ENCODE measurements around the gene CELF3. TPM values are rescaled to one million over a fixed set of nuclear protein-coding genes. Genes with fewer than 3 reads are reported as not detected.

The CELF3 gene
- total and polyA plus RNA-seq, 9 of the 15 experiments (the other 6 are each of a cell fraction or from before 2014, with no cell fraction given), result not detected

- TF ChIP-seq TAF15 (IDR thresholded peaks at IDR 0.05; ENCODE audit: low read depth, low read length) (no peak), ZFP36 (IDR thresholded peaks at IDR 0.05; ENCODE audit: low read depth, low read length, partially characterized antibody) (no peak), ZBTB2 (IDR thresholded peaks at IDR 0.05) (0 out of 2 replicates have a peak, but pooled peaks have one; percentile 43), ADNP (tag; IDR thresholded peaks at IDR 0.05) (no peak), TCF7 (IDR thresholded peaks at IDR 0.05; ENCODE audit: borderline replicate concordance) (no peak), TAF1 (IDR thresholded peaks at IDR 0.05; ENCODE audit: control insufficient read depth, extremely low read depth, insufficient read depth, low read length, severe bottlenecking) (peak; percentile 95), ZNF282 (CRISPR knock-in tag; IDR thresholded peaks at IDR 0.05) (no peak), ZNF764 (CRISPR knock-in tag; IDR thresholded peaks at IDR 0.05; ENCODE audit: low read depth) (no peak), DNMT1 (IDR thresholded peaks at IDR 0.05) (no peak), MEIS2 (IDR thresholded peaks at IDR 0.05; ENCODE audit: partially characterized antibody) (no peak), PTTG1 (tag; IDR thresholded peaks at IDR 0.05; ENCODE audit: low read depth) (no peak), TFAP4 (CRISPR knock-in tag; IDR thresholded peaks at IDR 0.05; ENCODE audit: borderline replicate concordance) (peak; percentile 88), CBX8 (IDR thresholded peaks at IDR 0.05; ENCODE audit: borderline replicate concordance, extremely low read depth, low read depth, low read length, poor library complexity, severe bottlenecking) (no peak), ARID4B (CRISPR knock-in tag; IDR thresholded peaks at IDR 0.05) (peak; percentile 50; the same call in 1 of the 2 replicates), SMAD4 (CRISPR knock-in tag; conservative IDR thresholded peaks at IDR 0.05) (peak; percentile 84), XRCC3 (IDR thresholded peaks at IDR 0.05) (no peak), GATAD2B (IDR thresholded peaks at IDR 0.05; ENCODE audit: borderline replicate concordance) (no peak; the same call in 1 of the 2 replicates), ZNF77 (CRISPR knock-in tag; IDR thresholded peaks at IDR 0.05) (no peak), IFI16 (CRISPR knock-in tag; IDR thresholded peaks at IDR 0.05) (no peak), ZFP1 (CRISPR knock-in tag; IDR thresholded peaks at IDR 0.05) (no peak), ZNF699 (CRISPR knock-in tag; IDR thresholded peaks at IDR 0.05; ENCODE audit: insufficient replicate concordance) (no peak)
These were observed 46.6 kb upstream of the CELF3 start, which contains the start of gene MRPL9 (continued) for GRCh38 chr1:151762941-151763921.
